GM21619 (cell line): Measurements from ENCODE around the gene TTLL8.

ENCODE experiments used
- ATAC-seq: cut with Tn5 transposase; IDR thresholded peaks from one replicate; pipeline ENCODE4 v1.9.1; 2021; ENCODE audit not compliant: unreplicated experiment

Gene TTLL8

DNA sequence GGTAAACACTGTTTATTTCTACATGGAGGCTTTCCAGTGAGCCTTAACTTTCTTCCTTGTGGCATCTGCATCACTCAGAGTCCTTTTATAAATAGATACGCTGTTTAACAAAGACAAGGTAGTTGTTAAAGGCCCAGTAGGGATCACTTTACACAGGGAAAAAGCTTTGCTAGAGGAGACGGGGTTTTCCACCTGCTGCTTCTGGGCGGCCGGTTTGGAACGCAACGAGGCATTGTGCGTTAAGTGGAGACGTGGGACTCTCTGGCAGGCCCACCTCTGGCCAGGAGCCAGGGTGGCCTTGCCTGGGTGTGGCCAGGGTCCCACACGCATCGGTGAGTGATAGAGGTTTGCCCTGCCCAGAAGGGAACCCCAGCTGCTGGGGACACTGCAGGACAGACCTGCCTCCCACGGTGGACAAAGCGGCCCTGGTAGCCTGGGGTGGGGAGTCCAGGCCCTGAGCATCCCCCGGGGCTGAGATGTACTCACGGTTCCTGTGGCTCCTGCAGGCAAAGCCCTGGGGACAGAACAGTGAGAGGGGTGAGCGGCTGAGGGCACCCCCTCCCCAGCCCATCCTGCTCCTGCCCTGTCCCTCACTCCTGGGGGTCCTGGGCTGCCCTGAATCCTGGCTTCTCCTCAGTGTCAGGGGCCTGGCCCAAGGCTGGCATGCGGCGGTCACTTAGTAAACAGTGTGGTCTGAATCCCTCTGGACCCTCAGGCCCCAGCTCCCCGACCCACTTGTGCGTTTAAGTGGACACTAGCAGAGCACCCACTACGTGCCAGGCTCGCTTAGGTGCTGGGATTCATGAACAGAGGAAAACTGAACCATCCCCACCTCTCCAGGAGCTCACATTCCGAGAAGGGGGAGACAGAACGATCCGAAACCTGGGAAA, 49.7 kb downstream of the TTLL8 start:
- ATAC-seq = no peak

DNA sequence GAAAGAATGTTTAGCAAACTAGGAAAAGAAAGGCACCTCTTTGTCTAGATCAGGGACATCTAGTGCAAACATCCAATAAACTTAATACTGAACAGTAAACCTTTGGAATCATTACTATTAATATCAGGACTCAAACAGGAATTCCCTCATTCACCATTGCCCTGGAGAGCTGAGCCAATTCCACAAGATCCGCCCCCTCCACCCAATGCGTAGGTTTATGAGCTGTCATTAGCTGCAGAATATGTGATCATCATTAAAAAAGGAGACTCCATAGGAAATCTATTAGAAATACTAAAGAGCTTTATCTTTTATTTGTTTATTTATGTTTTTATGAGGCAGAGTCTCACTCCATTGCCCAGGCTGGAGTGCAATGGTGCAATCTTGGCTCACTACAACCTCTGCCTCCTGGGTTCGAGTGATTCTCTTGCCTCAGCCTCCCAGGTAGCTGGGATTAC, 51.0 kb downstream of the TTLL8 start:
- ATAC-seq = no peak

DNA sequence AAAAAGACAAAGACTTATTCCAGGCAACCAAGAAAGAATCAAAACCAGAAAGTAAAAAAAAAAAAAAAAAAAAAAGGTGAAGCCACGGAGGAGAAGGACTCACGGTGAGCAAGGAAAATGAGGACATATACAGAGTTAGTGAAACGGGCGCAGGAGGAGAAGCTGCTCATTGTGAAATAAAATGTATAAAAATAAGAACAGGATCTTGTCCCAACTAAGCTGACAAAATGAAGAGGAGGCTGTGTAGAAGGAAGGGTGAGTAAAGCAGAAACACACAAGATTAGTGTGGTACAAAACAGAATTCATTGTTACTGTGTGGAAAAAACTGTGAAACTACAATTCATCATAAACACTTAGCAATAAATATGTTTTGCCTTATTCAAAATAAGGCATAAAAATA, 53.2 kb downstream of the TTLL8 start:
- no peak for ATAC-seq

- no peak for ATAC-seq
These were observed 55.3 kb downstream of the TTLL8 start for GRCh38 chr22:50002791-50003190.

GRCh38 chr22:50001388-50002231, 56.5 kb downstream of the TTLL8 start:
- ATAC-seq = no peak

- no peak for ATAC-seq
These were observed 57.3 kb downstream of the TTLL8 start for GRCh38 chr22:50000587-50001387.

DNA sequence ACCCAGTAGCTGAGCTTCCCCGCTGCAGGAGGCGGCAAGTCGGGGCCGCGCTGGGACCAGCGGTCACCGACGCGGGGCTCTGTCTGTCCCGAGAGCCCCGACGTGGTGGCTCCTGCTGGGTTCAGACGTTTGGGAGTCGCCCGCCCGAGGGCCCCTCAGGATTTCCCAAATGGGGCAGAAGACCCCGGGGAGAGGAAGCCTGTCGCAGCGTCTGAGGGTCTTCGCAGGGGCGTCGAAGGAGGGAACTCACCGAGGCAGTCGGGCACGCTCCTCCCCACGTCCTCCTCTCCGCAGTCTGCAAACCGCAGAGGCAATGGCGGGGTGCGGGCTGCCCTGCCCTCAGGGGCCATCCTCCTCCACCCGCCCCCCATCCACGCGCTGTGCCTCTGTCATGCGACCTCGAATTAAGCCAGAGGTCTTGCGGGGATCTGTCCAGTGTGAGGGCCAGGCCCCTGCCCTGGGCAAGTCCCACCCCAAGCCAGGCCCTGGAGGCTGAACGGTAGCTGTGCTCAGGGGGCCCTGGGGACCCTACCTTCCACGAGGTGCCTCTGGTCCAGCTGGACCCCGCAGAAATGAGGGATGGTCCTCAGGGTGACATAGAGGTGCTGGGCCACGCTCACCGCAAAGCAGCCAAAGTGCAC, 58.0 kb downstream of the TTLL8 start:
- no peak for ATAC-seq

- ATAC-seq = no peak
These were observed 58.8 kb downstream of the TTLL8 start for GRCh38 chr22:49999063-49999945.

GRCh38 chr22:49998718-49999062, 59.4 kb downstream of the TTLL8 start:
- ATAC-seq = no peak

DNA sequence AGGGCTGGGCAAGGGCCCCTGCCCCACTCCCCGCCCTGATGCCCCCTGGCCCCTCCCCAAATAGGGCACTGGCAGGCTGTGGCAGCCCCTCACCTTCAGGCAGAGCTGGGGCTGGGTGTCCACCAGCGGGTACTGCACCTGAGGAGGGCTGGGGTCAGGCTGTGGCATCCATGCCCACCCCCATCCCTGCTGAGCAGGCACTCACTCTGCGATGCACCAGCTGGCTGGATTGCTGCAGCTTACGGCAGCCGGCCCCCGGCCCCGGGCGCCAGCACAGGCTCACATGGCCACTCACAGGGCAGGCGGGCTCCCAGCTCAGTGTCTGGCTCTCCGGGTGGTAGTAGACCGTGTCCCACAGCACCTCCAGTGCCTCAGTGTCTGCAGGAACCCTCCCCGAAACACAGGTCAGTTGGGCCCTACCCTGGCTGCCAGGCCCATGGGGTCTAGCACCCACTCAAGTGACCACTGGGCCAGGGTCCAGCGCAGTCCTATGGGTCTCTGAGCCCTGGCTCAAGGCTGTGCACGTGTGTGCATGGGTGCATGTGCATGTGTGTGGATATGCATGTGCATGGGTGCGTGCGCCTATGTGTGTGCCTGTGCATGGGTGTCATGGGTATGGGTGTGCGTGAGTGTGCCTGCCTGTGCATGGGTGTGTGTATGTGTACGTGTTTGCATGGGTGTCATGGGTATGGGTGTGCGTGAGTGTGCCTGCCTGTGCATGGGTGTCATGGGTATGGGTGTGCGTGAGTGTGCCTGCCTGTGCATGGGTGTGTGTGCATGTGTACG, 60.0 kb downstream of the TTLL8 start:
- no peak for ATAC-seq

GRCh38 chr22:49997251-49997599, 60.9 kb downstream of the TTLL8 start:
- no peak for ATAC-seq

GRCh38 chr22:49996518-49997250, 61.4 kb downstream of the TTLL8 start:
- no peak for ATAC-seq

DNA sequence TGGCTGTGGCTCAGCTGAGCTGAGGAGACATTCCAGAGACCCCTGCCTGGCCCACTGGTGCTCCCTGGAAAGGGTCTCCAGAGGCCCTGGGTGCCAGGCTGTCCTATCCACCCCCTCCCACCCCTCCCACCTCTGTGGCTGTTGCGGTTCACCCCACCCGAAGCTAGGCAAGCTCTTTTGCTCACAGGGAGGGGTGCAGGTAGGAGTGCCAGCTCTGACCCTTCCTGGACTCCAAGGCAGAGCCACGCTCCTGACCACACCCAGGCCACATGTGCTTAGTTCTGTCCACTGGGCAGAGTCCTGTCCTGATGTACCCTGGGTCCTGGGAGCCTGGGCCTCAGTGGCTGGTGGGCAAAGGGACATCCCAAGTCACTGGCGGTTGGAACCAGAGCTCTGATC, 62.0 kb downstream of the TTLL8 start:
- ATAC-seq = no peak

- no peak for ATAC-seq
These were observed 62.6 kb downstream of the TTLL8 start for GRCh38 chr22:49995361-49996118.

GRCh38 chr22:49995041-49995360, 63.1 kb downstream of the TTLL8 start:
- no peak for ATAC-seq

DNA sequence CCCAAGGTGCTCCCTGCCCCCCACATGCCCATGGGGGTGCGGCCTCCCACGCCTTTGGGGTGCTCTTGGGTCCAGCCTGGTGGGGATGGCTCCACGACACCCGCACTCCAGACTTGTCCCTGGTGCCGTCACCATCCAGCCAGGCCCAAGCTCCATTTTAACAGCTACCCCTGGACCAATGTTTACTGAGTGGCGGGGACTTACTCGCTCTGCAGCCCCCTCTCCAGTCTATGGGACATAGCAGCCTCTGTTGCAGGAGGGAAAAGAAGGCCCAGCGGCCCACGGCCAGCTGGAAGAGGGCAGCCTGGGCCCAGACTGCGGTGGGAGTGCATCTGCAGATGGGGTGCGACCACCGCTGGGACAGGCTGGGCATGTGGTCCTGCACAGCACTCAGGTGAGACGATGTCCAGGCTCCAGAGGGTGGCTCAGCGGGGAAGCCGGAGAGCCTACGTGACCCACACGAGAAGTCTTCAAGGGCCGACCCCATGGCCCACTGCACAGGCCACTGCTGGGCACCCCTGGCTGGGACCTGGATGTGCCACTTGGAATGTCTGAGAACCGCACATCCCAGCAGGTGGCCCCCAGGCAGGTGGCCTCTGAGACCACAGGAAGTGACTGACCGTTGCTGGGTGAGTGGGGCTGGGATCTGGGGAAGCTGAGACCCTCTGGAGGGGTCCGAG, 63.6 kb downstream of the TTLL8 start:
- ATAC-seq = no peak

DNA sequence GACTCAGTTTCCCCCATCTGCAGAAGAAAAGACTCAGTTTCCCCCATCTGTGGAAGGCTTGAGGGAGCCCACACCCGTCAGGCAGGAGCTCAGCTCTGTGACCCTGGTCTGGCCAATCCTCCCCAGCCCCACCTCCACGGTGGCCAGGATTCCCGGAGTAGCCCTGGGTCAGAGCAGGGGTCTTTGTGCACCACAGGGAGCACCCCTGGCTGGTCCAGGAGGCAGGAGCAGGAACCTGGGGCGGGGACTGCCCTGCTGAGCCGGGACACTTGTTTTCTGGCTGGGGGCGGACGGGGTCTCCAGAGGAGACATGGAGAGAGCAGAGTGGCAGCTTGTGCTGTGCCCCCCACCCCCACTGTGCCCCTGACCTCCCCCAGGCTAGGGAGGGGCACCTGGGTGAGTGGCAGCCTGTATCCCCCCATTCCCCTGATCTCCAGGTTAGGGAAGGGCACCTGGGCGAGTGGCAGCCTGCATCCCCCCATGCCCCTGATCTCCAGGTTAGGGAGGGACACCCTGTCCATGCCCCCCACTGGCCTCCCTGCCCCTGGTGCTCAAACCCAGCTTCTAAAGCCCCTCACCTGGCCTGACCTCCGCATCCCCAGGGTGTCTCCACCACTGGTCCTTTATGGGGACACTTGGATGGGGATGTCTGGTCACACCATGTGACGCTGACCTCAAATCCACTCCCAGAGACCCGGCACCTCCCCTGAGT, 64.3 kb downstream of the TTLL8 start:
- ATAC-seq = no peak
